ENCODE measurements around the gene WDR27. TPM values are rescaled to one million over a fixed set of nuclear protein-coding genes. Genes with fewer than 3 reads are reported as not detected.

The WDR27 gene
- polyA plus RNA-seq, 1 donor from 2014 or later = 35.8 TPM

GRCh38 chr6:169489563-169490245 is 212.1 kb downstream of the WDR27 start:
- no peaks in the 10 kb centered on the region for H3F3A ChIP-seq (ENCODE audit: insufficient read depth, low read length, poor library complexity, severe bottlenecking)
- H3K9ac ChIP-seq (ENCODE audit: low read length) = no peak overlapping the region
- no peak overlapping the region for H3K4me2 ChIP-seq (ENCODE audit: low read length)
- no peak overlapping the region for H3K27ac ChIP-seq (ENCODE audit: low read length)
- H4K20me1 ChIP-seq (ENCODE audit: insufficient read depth) = no peaks in the 10 kb centered on the region
- H3K36me3 ChIP-seq (ENCODE audit: insufficient read depth, low read length) = no peaks in the 10 kb centered on the region
- H3K4me3 ChIP-seq (ENCODE audit: low read length) = no peak overlapping the region
- H3K9me2 ChIP-seq (ENCODE audit: insufficient read depth, low read length) = no peaks in the 10 kb centered on the region
- no peak overlapping the region for H2AFZ ChIP-seq (ENCODE audit: low read depth, low read length)
- no peaks in the 10 kb centered on the region for H3K9me3 ChIP-seq (ENCODE audit: low read length)
- H3K79me2 ChIP-seq (replicated peaks; ENCODE audit: insufficient read depth, low read length) = no peaks in the 10 kb centered on the region
- H3K27me3 ChIP-seq (ENCODE audit: insufficient read depth, low read depth, low read length) = no peaks in the 10 kb centered on the region
- no peak for TF ChIP-seq EZH2 (IDR thresholded peaks at IDR 0.05; ENCODE audit: borderline replicate concordance, insufficient read depth, low read length, poor library complexity, severe bottlenecking)
- TF ChIP-seq POLR2AphosphoS5 (IDR thresholded peaks at IDR 0.05) = no peak
- TF ChIP-seq, protein P1, sequence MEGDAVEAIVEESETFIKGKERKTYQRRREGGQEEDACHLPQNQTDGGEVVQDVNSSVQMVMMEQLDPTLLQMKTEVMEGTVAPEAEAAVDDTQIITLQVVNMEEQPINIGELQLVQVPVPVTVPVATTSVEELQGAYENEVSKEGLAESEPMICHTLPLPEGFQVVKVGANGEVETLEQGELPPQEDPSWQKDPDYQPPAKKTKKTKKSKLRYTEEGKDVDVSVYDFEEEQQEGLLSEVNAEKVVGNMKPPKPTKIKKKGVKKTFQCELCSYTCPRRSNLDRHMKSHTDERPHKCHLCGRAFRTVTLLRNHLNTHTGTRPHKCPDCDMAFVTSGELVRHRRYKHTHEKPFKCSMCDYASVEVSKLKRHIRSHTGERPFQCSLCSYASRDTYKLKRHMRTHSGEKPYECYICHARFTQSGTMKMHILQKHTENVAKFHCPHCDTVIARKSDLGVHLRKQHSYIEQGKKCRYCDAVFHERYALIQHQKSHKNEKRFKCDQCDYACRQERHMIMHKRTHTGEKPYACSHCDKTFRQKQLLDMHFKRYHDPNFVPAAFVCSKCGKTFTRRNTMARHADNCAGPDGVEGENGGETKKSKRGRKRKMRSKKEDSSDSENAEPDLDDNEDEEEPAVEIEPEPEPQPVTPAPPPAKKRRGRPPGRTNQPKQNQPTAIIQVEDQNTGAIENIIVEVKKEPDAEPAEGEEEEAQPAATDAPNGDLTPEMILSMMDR (IDR thresholded peaks at IDR 0.05; ENCODE audit: poor library complexity, severe bottlenecking) = no peak
- no peak for TF ChIP-seq RAD21 (conservative IDR thresholded peaks at IDR 0.05)
- no peak for TF ChIP-seq TAF1 (IDR thresholded peaks at IDR 0.05; ENCODE audit: low read depth)
- TF ChIP-seq SMC3 (conservative IDR thresholded peaks at IDR 0.05; ENCODE audit: poor library complexity) = no peak
- no peak for TF ChIP-seq EP300 (conservative IDR thresholded peaks at IDR 0.05; ENCODE audit: poor library complexity, severe bottlenecking)
- TF ChIP-seq MXI1 (conservative IDR thresholded peaks at IDR 0.05; ENCODE audit: poor library complexity, severe bottlenecking) = no peak
- no peak for TF ChIP-seq REST (IDR thresholded peaks at IDR 0.05; ENCODE audit: borderline replicate concordance)

GRCh38 chr6:169487579-169488436 is 214.0 kb downstream of the WDR27 start:
- Histone ChIP-seq H2AFZ (ENCODE audit: low read depth, low read length) (no peak overlapping the region), H3K9me3 (ENCODE audit: low read length) (no peaks in the 10 kb centered on the region), H3K4me3 (ENCODE audit: low read length) (no peak overlapping the region), H3K36me3 (ENCODE audit: insufficient read depth, low read length) (no peaks in the 10 kb centered on the region), H4K20me1 (ENCODE audit: insufficient read depth) (no peaks in the 10 kb centered on the region), H3K9me2 (ENCODE audit: insufficient read depth, low read length) (no peaks in the 10 kb centered on the region), H3K27ac (ENCODE audit: low read length) (no peak overlapping the region), H3K9ac (ENCODE audit: low read length) (no peak overlapping the region), H3K27me3 (ENCODE audit: insufficient read depth, low read depth, low read length) (no peaks in the 10 kb centered on the region), H3F3A (ENCODE audit: insufficient read depth, low read length, poor library complexity, severe bottlenecking) (no peaks in the 10 kb centered on the region), H3K4me2 (ENCODE audit: low read length) (no peak overlapping the region), H3K79me2 (replicated peaks; ENCODE audit: insufficient read depth, low read length) (no peaks in the 10 kb centered on the region)
- TF ChIP-seq EZH2 (IDR thresholded peaks at IDR 0.05; ENCODE audit: borderline replicate concordance, insufficient read depth, low read length, poor library complexity, severe bottlenecking) = no peak
- TF ChIP-seq TAF1 (IDR thresholded peaks at IDR 0.05; ENCODE audit: low read depth) = no peak

Measured in neural cell (in vitro differentiated cells).